Measurements from ENCODE around the gene ACOXL.
A peak's percentile ranks its signal among the peaks of the same experiment; 100 is the strongest.

ACOXL gene

DNA sequence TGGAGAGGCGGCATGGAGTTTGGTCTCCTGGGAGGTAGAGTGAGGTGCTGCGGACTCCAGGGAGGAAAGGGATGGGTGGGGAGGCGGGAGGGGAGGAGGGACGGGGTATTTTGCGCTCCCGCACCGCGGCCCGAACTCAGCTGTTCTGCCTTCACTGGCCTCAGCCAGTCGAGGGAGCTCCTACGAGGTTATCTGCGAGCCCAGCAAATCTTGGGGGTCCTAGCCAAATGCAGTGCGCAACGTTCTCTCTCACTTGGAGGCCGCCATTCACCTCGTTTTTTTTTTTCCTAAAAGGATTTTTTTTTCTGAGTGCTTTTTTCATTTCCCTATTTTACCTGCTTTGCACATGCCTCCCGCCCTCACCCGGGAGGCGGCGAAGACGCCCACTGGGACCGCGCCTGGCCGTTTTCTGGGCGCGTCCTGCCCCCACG is 387.5 kb downstream of the ACOXL start:
- peak in 1 of 2 donors; percentile 10 for DNase-seq

DNA sequence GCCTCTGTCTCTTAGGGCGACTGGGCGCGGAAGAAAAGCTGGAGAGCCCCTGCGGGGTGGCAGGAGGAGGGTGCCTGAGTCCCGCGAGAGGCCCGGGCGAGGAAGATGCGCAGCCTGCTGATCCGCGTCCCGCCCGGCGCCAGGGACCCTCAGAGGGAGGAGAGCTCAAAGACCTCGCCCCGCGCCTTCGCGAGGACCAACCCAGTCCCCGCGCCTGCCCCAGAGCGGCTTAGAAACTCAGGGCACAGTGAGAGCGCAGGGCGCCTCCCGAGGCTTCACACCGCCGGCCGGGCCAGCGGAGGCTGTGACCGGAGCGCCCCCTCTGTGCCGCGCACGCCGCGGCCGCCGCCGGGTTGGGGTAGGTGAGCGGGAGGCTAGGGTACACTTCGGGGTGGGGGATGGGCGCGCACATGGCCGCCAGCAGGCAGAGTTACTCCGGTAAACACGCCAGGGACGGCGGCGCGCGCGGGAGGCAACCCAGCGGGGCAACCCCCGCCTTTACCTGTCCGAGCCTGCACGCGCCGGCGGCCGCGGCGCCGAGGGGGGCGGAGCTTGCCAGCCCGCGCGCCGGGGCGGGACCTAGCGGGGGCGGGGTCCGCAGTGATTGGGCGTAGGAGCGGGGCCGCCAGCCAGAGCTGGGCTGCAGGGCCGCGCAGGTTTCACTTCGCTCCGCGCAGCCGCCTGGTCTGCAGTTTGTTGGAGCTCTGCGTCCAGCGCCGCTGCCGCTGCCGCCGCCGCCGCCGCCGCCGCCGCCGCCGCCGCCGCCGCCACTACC is 388.1 kb downstream of the ACOXL start, which contains the start of gene BCL2L11:
TSS of gene BCL2L11 (plus strand) at position 662 of the 775 bp plus-strand sequence. CDS start 2,832 bp downstream, outside the sequence.
- DNase-seq: peak; percentile 94

DNA sequence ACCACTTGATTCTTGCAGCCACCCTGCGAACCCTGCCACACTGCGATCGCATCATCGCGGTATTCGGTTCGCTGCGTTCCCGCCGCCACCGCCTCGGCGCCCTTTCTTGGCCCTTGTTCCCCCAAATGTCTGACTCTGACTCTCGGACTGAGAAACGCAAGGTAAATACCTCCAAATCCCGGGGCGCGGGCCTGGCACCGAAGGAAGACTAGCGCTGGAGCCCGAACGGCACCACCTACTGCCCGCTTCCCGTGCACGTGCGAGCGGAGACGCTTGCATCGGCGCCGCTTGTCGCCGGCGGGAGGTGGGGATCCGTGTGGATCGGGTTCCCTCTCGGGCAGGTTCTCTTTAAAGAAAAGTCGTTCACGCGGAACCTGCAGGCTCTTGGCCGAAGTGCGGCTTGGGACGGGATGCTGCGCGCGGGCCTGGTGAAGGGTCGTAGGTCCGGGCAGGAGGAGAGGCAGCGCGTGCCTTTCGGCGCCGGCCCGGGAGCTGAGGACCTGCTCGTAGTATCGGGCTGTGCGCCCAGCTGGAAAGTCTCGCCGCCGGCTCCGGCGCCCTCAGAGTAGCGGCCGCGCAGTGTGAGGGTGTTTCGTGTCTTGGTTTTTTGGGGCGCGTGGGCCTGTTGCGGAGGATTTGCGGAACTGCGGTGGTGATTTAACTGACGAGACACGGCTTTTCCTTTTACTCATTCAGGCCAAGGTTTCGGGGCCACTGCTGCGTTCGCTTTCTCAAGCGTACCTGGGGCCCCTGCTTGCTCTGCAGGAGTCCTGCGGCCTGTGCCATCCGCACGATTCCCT is 388.9 kb downstream of the ACOXL start:
- peak in 1 of 2 donors; percentile 30 for DNase-seq

DNA sequence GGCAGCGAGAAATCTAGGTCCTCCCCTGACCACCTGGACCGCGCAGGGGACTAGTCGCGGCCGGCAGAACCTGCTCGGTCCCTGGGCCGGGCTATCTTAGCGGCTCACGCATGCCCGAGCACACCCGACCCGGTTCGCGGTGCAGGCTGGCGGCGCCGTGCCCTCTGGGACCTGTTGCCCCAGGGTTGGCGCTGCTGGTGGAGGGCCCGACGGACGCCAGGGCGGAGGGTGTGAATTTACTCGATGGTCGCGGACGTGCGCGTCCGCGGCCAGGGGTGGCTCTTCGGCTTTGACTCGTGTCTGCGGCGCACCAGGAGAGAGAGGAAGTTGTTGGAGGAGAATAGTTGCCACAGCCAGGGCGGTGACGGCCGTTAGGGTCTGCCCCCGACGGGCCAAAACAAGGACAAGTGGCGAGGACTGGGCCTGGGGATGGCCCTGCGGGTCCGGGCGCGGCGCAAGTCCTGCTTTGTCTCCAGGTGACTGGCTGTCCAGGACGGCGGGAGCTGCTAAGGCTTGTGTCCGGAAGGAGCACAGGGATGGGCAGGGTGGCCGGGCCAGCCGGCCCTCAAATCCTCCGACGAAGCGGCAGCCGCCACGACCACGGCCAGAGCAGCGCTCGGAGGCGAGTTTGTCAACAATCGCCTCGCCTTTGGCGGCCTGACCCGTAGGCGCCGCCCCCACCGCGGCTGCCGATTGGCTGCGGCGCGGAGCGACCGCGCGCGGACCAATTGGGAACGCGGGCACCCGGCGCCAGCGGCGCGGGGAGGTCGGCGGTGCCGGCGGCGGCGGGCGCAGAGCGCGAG is 389.7 kb downstream of the ACOXL start:
- DNase-seq: peak; percentile 84

DNA sequence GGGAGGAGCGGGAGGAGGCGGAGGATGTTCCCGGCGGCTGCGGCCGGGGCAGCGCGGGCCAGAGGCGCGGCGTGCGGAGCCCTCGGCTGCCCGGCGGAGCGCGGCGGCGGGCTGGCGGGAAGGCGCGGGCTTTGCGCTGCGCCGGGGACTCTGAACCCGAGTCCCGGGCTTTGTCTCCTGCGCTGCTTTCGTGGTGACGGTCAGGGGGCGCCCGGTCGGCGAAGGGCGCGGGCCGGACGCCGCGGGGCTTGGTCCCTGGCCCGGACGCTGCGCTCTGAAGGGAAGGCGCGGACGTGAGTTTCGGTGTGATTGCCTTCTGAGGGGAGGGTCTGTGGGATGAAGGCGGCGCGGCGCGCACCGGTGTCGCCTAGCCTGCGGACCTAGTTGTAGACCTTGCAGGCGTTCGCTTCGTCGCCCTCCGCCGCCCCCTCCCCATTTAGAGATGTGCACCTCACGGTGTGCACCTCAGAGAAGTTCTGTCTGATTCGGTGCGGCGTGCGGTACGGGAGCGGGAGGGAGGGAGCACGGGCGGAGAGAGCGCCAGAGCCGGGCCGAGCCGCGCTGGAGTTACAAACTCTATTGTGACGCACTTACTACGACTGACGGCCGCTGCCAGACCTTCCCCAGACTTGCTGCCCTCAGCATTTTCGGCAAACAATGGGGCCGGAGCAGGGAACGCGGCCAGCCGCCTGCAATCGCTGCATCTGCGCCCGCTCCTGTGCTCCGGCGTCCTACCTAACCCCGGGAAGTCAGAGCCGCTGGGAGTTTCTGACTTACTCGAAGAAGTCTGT is 390.5 kb downstream of the ACOXL start:
- peak; percentile 22 to 53 for DNase-seq

DNA sequence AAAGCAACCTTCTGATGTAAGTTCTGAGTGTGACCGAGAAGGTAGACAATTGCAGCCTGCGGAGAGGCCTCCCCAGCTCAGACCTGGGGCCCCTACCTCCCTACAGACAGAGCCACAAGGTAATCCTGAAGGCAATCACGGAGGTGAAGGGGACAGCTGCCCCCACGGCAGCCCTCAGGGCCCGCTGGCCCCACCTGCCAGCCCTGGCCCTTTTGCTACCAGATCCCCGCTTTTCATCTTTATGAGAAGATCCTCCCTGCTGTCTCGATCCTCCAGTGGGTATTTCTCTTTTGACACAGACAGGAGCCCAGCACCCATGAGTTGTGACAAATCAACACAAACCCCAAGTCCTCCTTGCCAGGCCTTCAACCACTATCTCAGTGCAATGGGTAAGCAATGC is 391.4 kb downstream of the ACOXL start:
- DNase-seq: no peak

DNA sequence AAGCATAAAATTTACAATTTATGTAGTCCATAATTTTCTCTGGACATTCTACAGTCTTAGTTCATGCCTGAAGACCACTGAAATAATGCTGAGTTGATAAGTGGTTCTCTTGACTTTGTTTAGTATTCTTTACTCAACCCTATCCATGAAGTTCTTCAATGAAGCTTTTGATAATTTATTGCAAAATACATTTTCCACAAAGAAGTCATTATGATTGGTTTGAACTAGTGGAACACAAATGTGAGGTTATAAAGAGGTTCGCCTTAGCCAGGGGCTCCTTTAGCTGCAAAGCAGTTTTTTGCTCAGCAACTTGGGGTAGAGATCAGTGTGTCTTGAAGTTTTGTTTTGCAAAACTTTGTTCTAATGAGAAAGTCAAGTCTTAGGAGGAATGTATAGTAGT is 394.2 kb downstream of the ACOXL start:
- DNase-seq: no peak

DNA sequence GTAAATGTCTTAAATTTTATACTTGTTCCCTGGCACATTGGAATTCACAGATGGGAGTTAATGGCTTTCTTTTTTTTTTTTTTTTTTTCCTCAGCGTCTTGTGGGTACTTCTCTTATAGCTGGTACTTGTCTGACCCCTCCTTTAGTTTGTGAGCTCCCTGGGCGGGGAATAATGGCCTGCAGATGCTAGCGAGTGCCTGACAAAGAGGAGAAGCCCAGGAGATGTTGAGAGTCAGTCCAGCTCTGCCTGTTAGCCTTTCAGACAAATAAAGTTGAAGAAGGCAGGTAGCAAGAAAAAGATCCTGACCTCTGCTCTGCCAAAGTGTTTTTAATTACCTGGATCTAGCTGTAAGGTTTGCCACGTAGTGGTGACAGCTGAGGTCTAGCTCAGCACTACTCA is 395.0 kb downstream of the ACOXL start:
- no peak for DNase-seq

DNA sequence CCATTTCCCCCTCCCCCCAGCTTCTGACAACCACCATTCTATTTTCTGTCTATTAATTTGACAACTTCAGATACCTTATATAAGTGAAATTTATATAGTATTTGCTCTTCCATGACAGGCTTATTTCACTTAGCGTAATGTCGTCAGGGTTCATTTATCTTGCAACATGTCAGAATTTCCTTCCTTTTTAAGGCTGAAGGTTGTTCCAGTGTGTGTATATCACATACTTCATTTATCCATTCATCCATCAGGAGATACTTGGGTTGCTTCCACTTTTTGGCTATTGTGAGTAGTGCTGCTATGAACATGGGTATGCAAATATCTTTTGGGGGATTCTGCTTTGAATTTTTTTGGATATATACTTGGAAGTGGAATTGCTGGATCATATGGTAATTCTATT is 395.7 kb downstream of the ACOXL start:
- DNase-seq: no peak

DNA sequence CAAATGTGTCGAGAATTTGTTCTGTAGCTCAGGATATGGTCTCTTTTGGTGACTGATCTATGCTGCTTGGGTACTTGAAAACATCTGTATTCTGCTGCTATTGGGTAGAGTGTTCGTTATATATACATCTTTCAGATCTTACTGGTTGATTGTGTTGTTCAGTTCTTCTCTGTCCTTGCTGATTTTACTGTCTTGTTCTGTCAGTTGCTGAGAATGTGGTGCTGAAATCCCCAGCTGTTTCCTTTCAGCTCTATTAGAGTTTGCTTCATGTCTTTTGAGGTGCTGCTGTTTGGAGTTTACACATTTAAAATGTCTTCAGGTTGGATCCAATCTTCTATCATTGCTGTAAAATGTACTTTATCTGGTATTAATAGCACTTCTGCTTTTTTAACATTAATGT is 401.2 kb downstream of the ACOXL start:
- DNase-seq: no peak

DNA sequence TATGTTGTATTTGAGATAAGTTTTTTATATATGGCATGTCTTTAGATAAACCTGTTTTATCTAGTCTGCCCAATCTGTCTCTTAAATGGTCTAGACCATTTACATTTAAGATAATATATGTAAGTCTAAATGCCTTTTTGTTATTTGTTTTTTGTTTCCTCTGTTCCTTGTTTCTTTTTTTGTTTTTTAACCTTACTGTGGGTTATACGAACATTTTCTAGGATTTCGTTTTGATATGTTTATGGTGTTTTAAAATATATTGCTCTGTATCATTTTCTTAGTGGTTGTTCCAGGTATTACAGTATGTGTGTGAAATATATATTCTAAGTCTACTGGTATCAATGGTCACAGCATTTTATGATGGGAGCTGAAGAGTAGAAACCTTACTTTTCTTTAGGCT is 401.7 kb downstream of the ACOXL start:
- no peak for DNase-seq

DNA sequence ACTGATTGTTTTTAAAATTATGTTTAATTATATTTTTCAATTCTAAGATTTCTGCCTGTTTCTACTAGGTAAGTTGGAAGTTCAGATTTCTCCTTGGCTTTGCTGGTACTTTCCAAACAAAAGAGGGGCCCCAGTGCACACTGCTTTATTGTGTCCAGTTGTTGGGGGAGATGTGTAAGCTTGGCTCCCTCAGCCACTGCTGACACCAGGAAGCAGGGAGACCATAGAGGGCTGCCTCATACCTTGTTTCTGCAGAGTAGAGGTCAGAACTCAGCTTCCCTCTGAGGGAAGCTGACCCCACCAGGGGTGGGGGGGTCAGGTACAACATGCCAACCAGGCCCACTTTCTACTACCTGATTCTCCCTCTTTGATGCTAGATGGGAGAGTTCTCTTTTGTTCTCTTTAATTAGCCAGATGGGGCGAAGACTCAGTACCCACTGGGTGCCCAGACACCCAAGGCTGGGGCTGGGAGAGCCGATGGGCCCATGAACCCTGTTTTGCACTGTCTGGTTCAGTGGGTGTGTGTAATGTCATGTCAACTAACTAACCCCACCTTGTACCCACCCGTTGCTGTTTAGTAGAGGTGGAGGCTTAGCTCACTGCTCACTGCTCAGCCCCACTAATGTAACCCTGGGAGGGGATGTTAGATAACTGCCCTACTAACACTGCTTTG is 403.0 kb downstream of the ACOXL start:
- DNase-seq: no peak

DNA sequence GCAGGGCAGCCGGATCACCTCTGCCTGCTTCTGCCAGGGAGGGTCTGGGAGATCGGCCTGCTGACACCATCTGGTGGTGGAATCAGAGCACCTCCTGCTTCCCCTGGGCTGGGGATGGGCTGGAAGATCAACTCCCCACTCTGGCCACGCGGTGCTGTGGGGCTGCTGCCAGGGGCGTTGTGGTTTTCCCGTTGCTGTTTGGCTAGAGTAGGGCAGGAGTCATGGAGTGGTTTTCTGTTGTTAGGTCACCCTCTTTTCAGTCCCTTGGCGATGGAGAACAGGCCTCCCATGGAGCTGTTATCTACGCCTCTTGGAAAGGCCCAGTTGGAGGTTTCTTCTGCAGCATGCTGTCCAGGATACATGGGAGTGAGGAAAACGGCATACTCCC is 403.5 kb downstream of the ACOXL start:
- peak in 1 of 2 donors; percentile 11 for DNase-seq

DNA sequence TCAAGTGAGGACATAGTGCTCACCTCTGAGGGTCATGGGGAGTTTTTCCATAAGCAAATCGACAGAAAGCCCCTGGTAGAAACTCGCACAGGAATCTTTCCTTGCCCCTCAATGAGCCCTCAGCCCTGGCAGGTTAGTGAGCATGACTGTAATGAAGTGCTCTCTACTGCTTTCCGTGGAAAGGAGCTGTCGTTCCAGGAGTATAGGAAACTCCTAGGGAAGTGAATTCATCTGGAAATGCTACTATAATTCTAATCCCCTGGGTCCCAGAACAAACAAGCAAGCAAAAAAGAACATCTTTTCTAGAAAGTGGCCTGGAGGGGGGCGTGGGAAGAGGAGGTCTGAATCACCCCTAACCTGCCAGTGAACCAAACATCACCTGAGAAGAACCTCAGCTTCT is 406.5 kb downstream of the ACOXL start:
- no peak for DNase-seq

DNA sequence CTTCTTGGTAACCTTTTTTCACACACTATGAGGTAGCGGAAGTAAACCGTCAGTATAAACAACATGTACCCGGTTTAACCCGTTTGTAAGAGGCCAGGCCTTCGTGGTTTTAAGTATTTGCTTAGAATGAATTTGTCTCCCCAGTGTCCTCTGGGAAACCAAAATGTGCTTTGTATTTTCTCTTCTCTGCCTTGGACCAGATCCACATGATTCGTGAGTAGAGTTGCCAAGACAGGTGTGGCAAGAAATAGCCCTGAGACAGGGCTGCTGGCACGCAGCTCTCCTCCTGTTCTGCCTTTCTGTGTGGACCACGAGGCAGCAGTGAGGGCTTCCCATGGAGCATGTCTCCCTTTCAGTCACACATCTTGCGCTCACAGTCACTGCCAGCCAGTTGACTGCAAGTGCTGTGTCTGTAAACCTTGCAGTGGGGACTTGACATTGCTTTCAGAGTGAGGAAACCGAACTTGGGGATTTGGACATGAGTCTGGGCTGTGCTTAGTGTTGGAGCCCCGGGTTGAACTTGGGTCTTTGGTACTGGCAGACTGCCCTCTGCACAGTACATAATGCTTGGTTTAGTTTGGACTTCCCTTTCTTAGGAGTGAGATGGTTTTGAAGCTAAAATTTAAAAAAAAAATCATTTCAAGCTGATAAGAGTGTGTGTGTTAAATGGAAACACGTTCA is 407.4 kb downstream of the ACOXL start:
- DNase-seq: no peak

DNA sequence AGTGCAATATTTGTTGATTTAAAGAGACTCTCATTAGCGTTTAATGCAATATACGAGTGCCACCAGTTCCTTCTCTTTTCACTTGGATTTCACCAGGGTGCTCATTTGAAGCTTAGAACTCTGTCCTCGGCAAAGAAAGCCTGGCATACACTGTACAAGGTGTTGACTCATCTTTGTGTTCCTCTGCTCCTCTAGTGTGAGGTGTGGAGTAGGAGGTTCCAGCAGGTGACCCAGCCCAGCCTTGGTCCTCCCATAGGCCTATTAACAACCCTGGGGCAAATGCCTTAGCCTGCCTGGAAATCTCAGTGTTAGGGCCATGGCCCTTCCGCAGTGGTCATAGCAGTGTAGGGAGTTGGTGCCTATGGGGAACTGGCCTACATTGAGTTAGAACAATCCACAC is 408.4 kb downstream of the ACOXL start:
- no peak for DNase-seq

DNA sequence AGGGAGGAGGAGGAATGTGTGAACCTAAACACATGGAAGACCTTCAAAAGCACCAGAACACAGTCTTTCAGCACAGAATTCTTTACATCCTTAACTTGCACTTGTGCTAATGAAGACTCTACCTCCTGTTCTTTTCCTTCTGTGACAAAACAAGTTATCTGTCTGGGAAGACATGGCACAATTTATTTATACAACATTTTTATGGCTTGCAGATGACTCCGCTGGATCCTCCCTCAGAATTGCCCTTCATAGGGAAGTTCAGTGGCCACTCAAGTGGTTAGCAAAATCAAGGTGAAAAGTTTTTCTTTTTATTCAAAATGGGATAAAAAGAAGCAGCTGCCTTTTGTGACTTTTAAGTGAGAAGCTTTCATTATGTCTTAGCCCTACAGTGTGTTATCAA is 409.7 kb downstream of the ACOXL start:
- no peak for DNase-seq

DNA sequence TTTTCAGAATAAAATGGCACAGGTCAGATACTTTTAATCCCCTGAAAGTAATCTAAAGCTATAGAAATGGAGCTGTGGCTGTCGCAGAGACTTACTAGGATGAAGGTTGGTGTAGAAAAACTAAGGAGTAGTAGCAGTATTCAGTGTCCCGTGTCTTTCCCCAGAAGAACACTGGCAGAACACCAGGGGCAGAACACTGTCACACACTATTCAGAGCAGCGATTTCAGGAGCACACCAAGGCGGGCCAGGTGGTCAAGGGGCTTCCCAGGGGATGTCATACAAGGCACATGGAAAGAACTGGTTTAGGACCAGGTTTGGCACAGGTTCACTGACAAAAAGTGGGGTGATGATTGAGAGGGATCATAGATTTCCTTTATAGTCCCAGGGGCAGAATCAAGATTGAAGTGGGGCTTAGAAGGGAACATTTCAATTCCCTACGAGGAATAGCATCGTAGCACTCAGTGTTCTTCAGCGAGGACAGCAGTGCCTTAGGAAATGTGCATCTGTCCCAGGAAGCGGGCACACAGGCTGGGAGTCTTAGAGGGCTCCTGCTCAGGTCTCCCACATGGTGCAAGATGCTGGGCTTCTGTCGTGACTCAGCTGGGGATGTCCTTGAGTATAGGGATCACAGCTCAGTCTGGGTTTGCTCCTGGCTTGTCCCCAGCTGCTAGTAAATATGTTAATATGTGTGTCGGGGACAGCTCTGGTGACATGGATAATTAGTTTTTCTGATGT is 410.9 kb downstream of the ACOXL start:
- no peak for DNase-seq

DNA sequence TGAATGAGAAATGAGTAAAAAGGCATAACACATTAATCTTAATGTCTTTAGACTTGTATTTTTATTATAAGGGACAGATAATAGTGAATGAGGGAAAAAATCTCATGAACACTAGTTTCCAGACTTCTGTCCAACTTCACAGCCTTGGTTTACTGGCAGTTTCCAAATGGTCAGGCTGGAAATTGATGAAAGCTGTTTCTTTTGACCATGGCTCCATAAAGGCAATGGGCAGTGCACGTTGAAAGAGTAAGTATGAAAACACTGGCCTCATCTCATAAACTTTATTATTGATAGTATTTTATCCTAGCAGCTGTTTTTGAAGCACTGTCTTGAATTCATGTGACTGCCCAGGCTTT is 411.4 kb downstream of the ACOXL start:
- DNase-seq: no peak

DNA sequence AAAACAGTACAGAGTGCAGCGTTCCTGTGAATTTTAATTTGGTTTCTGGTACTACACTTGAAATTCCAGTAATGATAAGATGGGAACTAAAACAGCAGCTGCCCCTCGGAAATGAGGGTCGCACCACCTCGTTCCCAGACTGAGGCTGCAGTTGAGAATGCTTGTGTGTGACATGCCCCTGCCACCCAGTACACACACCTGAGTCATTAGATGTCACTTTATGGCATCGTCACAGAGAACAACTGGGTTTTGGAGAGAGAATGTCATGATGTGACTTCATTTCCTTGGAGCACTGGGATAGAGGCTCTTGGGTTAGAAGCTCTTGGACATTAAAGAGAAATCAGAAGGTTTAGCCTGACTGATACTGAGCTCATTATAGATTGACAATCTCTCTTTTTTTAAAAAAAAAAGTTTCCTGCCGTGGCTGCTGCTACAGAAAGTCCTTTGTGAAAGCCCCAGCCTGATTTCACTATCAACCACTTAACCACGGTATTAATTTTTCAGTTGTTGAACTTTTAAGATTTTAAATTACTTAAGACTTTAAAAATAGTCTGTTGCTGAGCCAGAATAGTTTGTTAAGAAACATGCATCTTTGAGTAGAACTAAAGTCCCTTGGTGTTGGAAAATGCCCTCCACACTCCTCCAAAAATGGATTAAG is 412.9 kb downstream of the ACOXL start:
- DNase-seq: no peak

All from CD4-positive, alpha-beta T cell treated with Interleukin-1 beta for 1 hour (primary cell).